Peyer's patch (tissue), 4 donors: Measurements from ENCODE around the gene TRIML1. TPM values are rescaled to one million over a fixed set of nuclear protein-coding genes. Genes with fewer than 3 reads are reported as not detected.

Source experiments
- DNase-seq, 3 donors: peaks; one replicate each; pipeline ENCODE4 v3.0.0-alpha.2; 2017 to 2019
- H3K27ac ChIP-seq, 4 donors: fragments of 200-600 bp; sonication (generic); one replicate each; pipeline ENCODE4 v1.5.1; 2016 to 2019
- H3K27me3 ChIP-seq, 2 donors: fragments of 200-600 bp; sonication (generic); one replicate each; pipeline ENCODE4 v1.5.1; 2019
- H3K36me3 ChIP-seq, 3 donors: fragments of 200-600 bp; sonication (generic); one replicate each; pipeline ENCODE4 v1.5.1; 2016 to 2019
- H3K4me1 ChIP-seq, 4 donors: fragments of 200-600 bp; sonication (generic); one replicate each; pipeline ENCODE4 v1.5.1; 2016 to 2019
- H3K4me3 ChIP-seq, 4 donors: fragments of 200-600 bp; sonication (generic); 1 replicate in 3 of 4; 2 replicates in 1 of 4; pipeline ENCODE4 v1.5.1; 2016 to 2019; ENCODE audit warnings: mild to moderate bottlenecking in 1 of 4
- H3K9me3 ChIP-seq, 4 donors: fragments of 200-600 bp; sonication (generic); one replicate each; pipeline ENCODE4 v1.5.1; 2016 to 2019; ENCODE audit warnings: mild to moderate bottlenecking in 1 of 4
- POLR2A ChIP-seq, 2 donors: fragments of 450-650 bp; IDR thresholded peaks; one replicate each; pipeline ENCODE4 v1.5.1; 2017; ENCODE audit warnings: antibody characterized with exemption in 2 of 2, mild to moderate bottlenecking in 2 of 2, moderate library complexity in 2 of 2
- total RNA-seq, 4 donors: library from RNA; depleted of rRNA; stranded (reverse); fragments of >200 nt; gene quantifications; one replicate each; pipeline ENCODE4 v1.1.0, GENCODE V29; 2016
- TF ChIP-seq, protein P1 (sequence below), 6 experiments: fragments of 450-650 bp in 4 of 6; fragments of 200-600 bp in 2 of 6; sonication (generic) in 1 of 6; IDR thresholded peaks; one replicate each; pipeline ENCODE4 v1.5.1; 2017 to 2019; ENCODE audit warnings: antibody characterized with exemption in 6 of 6, mild to moderate bottlenecking in 3 of 6, moderate library complexity in 1 of 6

The TRIML1 gene
- total RNA-seq, 4 donors from 2014 or later: not detected

DNA sequence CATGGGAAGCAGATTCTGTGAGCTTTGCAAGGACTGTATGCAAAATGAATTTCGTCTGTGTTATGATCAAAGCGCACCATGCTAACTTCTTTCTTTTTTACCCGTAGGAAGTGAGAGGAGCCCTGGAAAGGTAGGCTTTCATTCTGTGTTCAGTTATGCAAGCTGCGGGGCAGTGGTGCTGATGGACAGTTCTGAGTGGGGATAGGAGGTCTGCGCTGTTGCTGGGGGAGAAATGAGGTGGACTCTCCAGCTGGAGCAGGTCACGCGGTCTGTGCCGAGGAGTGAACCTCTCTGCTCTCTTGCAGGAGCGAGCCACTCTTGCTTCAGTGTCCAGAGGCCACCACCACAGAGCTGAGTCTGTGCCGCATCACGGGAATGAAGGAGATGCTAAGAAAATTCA, 4.5 kb downstream of the TRIML1 start:
- Histone ChIP-seq H3K36me3 (no peaks in the 10 kb centered on the region), H3K9me3 (no peaks in the 10 kb centered on the region), H3K4me3 (no peak overlapping the region), H3K27me3 (no peaks in the 10 kb centered on the region), H3K27ac (no peak overlapping the region), H3K4me1 (no peaks in the 10 kb centered on the region)
- no peak for TF ChIP-seq POLR2A (IDR thresholded peaks at IDR 0.05)
- TF ChIP-seq, protein P1, sequence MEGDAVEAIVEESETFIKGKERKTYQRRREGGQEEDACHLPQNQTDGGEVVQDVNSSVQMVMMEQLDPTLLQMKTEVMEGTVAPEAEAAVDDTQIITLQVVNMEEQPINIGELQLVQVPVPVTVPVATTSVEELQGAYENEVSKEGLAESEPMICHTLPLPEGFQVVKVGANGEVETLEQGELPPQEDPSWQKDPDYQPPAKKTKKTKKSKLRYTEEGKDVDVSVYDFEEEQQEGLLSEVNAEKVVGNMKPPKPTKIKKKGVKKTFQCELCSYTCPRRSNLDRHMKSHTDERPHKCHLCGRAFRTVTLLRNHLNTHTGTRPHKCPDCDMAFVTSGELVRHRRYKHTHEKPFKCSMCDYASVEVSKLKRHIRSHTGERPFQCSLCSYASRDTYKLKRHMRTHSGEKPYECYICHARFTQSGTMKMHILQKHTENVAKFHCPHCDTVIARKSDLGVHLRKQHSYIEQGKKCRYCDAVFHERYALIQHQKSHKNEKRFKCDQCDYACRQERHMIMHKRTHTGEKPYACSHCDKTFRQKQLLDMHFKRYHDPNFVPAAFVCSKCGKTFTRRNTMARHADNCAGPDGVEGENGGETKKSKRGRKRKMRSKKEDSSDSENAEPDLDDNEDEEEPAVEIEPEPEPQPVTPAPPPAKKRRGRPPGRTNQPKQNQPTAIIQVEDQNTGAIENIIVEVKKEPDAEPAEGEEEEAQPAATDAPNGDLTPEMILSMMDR (IDR thresholded peaks at IDR 0.05): no peak
- no peak for DNase-seq

DNA sequence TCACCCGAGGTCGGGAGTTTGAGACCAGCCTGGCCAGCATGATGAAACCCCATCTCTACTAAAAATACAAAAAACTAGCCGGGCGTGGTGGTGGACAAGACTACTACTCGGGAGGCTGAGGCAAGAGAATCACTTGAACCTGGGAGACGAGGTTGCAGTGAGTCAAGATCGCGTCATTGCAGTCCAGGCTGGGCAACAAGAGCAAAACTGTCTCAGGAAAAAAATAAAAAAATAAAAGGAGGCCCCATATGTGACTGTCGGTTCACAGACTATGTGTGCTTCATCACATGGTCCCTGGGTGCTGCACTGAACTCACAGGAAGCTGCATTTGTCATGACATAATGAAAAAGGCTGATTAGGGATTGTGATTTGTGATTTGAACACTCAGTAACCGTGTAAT, 6.4 kb downstream of the TRIML1 start:
- H3K27me3 ChIP-seq: no peaks in the 10 kb centered on the region
- no peaks in the 10 kb centered on the region for H3K9me3 ChIP-seq
- TF ChIP-seq POLR2A (IDR thresholded peaks at IDR 0.05): no peak
- TF ChIP-seq, protein P1 (IDR thresholded peaks at IDR 0.05): no peak
- no peak overlapping the region for H3K4me3 ChIP-seq
- H3K36me3 ChIP-seq: no peaks in the 10 kb centered on the region
- H3K4me1 ChIP-seq: no peaks in the 10 kb centered on the region
- no peak overlapping the region for H3K27ac ChIP-seq
- DNase-seq: no peak

DNA sequence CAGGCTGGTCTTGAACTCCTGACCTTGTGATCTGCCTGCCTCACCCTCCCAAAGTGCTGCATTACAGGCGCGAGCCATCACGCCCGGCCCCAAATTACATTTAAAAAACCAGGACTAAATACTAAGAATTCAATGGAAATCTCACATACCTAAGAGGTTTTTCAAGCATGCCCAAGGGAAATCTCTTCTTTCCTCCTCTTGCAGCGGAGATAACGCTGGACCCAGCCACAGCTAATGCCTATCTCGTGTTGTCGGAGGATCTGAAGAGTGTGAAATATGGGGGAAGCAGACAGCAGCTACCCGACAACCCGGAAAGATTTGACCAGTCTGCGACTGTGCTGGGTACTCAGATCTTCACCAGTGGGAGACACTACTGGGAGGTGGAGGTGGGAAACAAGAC, 7.4 kb downstream of the TRIML1 start:
- Histone ChIP-seq H3K9me3 (no peaks in the 10 kb centered on the region), H3K27me3 (no peaks in the 10 kb centered on the region), H3K4me1 (no peaks in the 10 kb centered on the region), H3K27ac (no peak overlapping the region), H3K36me3 (no peaks in the 10 kb centered on the region), H3K4me3 (no peak overlapping the region)
- no peak for DNase-seq
- TF ChIP-seq, protein P1 (IDR thresholded peaks at IDR 0.05): no peak
- no peak for TF ChIP-seq POLR2A (IDR thresholded peaks at IDR 0.05)

DNA sequence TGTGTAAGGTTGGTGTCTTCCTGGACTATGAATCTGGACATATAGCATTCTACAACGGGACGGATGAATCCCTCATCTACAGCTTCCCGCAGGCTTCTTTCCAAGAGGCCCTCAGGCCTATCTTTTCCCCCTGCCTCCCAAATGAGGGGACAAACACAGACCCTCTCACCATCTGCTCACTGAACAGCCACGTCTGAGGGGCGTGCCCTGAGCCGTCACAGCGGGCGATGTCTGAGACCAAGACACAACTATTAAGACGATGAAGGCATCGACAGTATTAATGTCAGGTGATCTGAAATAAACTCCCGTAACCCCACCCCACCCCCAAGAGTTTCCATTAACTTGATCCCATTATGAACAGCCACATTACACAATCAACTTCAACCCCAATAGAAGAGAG, 7.9 kb downstream of the TRIML1 start:
- Histone ChIP-seq H3K27me3 (no peaks in the 10 kb centered on the region), H3K9me3 (no peaks in the 10 kb centered on the region), H3K27ac (no peak overlapping the region), H3K4me1 (no peaks in the 10 kb centered on the region), H3K36me3 (no peaks in the 10 kb centered on the region), H3K4me3 (no peak overlapping the region)
- TF ChIP-seq POLR2A (IDR thresholded peaks at IDR 0.05): no peak
- TF ChIP-seq, protein P1 (IDR thresholded peaks at IDR 0.05): no peak
- DNase-seq: no peak

DNA sequence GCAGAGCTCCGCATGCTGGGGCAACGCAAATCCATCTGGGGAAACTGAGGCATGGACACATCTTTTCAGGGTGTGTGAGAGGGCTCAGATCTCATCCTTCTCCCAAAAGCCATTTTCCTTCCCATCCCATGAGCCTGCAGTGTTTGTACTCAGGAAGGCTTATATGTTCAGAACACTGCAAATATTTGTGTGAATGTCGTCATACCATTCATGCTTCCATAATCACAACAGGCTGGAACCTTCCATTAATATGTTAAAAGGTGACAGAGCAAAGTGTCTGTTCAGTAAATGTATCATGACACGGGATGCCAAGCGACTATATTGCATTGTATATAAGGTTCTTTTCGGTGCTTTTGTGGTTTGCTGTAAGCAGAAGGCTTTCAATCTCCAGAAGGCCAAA, 8.5 kb downstream of the TRIML1 start:
- TF ChIP-seq, protein P1 (IDR thresholded peaks at IDR 0.05): no peak
- TF ChIP-seq POLR2A (IDR thresholded peaks at IDR 0.05): no peak
- Histone ChIP-seq H3K4me3 (no peak overlapping the region), H3K36me3 (no peaks in the 10 kb centered on the region), H3K27me3 (no peaks in the 10 kb centered on the region), H3K4me1 (no peaks in the 10 kb centered on the region), H3K27ac (no peak overlapping the region), H3K9me3 (no peaks in the 10 kb centered on the region)
- no peak for DNase-seq
